IPS DF 4.7 (cell line): ENCODE data around the gene NELL1.
A peak's percentile ranks its signal among the peaks of the same experiment; 100 is the strongest.

ENCODE experiments used
- DNase-seq: peaks from one replicate; pipeline ENCODE4 v3.0.0-alpha.2; 2013; ENCODE audit warnings: low spot score; ENCODE audit errors: extremely low read depth

Gene NELL1

DNA sequence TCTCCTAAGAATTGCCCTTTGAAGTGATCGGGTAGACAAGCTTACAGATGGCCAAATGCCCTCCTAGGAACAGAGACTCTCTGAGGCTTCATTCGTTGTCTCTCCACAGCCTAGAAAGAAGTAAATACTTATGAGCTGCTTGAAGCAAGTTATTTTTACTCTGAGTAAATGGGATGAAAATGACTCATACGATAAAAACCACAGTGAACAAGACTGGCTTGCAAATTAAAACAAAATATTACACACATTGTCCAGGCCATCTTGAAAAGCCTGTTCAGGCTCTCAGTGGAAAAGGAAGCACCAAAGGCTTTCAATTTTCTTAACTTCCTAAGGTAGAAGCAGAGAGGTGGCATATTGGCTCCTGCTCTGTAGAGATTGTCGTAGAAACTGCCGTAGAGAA, 294.2 kb downstream of the NELL1 start:
- DNase-seq, result no peak

DNA sequence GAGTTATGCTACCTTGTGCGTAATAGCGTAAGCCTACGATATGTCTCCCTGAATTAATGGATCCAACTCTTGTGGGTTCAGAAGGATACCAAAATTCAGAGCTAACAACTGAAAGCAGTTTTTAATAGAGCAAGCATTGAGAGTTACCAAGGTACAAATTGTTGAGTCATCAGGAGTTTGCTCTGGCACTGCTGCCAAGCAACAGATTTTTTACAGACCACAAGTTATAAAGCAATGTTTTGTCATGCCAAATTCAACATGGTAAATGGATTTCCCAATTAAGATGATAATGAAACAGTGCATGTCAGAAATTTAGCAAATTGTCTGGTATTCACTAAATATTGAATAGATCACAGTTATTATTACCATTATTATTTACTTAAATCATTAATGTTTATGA, 295.6 kb downstream of the NELL1 start:
- DNase-seq, result no peak

DNA sequence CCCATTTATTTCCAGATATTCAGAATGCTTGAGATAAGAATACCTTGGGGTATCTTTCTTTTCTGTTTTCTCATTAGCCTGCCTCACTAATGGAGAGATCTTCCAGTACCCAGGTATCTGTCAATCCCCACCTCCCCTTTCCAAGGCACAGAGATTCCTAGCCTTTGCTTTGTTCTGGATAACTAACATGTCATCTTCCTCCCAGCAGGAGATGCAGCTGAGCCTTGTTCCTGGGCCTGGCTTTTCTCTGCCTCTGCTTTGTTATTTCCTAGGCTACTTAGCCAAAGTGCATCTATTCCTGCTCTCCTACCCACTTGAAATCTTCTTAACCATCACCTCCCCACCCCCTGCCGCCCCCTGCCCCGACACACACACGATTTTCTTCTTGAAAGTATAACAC, 297.1 kb downstream of the NELL1 start:
- DNase-seq, result peak; percentile 79

DNA sequence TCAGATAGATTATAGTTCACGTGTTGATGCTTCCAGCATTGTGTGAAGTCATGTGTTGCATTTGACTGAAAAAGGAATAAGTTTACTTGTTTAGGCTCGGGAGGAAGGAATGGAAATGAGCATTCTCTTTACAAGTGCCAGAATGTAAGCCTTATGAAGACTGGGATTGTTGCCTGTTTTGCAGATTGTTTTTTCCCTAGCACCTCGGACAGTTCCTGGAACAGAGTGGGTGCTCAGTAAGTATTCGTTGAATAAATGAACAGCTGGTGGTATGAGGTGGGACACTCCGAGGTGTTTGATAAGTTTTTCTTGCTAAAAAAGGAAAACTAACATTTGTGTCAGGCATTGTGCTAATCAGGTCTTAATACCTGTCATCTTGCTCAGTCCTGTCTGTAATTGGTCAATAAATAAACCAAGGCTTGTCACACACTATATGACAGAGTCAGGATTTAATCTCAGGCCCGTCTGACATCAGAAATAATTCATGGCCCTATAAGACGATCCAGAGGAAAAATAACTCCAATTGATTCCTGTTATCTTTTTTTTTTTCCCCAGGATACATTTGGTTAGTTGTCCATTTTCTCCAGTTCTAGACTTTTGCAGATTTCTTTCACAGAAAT, 304.7 kb downstream of the NELL1 start:
- DNase-seq, result no peak

DNA sequence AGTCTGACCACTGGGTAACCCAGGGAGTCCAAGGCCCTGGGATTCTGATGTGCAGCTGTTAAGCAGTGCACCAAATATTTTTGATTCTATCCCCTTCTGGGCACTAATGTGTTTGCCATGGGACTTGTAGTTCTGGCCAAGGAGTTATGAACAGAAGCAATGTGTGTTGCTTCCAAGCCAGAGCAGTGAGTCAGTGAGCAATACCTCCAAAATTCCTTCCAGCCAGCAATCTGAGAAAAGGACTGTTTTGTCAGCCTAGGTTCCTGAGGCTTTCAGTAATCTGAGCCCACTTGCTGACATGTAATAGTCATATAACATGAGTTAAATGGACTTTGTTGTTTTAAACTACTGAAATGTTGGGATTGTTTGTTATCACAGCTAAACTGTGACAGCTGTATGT, 311.4 kb downstream of the NELL1 start:
- no peak for DNase-seq

DNA sequence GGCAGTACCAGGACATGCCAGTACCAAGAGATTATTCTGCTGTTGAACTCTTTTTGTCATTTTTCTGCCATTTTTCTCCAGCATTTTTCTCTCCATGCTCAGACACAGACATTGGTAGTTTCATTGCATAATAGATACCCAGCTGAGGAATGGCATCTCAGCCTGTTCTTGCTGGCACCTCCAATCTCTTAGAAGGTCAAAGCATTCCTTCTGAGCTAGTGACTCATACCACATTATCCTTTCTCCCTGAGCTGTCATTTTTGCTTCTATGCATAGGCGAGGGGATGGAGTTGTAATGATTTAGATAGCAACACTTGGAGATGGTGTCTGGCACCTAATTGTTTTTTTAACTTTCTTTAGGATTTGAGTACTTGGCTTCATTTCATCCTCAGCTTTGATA, 321.1 kb downstream of the NELL1 start:
- no peak for DNase-seq

DNA sequence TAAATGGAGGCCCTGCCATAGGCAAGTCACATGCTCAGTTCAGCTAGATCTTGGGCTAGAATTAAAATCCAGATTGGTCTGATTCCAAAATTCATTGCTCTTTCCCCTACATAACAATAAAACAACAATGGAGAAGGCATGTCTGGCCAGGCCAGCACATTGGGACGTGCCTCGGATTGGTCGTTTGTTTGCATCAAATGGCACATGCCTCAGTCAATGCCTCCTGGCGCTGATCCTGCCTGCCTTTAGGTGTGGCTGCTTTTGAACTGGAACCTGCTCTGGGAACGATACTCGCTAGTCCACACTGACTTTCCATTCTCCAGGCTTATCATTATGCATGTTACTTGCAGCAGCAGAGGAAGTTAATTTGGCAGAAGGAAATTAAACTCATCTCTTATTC, 322.1 kb downstream of the NELL1 start:
- DNase-seq, result no peak

DNA sequence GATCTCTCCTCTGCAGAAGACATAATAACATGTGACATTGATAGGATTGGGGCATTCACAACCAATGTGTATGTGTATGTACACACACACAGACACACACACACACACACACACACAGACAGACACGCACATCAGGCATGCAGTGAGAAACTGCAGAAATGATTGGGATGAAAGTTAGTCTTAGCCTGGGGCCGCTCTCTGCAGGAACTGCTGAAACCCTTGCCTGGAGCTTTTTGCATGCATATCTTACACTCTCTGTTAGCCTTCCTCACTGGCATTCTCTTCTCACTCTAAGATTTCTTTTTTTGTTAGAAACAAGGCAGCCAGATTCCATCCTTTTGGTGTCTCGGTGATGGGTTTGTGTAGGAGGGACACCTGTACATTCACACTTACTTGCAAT, 337.9 kb downstream of the NELL1 start:
- DNase-seq, result no peak

DNA sequence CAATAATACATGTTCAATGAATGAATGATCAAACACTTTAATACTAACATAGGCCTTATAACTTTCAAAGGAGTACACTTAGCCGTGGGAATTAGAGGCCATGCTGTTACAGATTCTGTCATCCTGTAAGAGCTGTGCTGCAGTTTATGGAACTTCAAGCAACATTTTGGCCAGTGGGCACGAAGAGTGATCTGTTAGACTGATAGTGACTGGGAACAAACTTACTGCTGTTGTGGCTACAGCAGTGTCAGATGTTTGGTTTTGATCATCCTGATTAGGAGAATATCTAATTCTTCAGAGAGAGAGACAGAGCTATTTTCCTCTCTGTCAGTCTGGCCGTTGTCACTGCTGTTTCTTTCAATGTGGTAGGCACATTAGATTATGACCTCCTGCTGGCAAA, 348.9 kb downstream of the NELL1 start:
- DNase-seq, result no peak

DNA sequence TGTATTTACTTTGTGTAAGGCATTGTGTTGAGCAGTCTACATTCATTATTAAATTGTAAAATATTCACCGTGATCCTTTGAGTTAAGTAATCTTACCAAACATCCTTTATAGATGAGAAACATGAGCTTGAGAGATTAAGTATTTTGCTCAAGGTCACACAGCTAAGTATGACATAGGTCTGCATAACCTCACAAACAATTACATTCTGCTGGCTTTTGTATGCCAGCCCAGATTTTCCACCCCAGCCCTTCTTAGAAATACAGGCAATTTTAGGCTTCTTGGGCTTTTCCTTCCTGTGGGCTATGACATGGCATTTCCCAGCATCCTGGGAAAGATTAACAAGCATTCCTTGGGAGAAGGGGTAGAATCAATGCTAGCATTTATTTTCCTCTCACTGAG, 357.3 kb downstream of the NELL1 start:
- DNase-seq, result no peak

DNA sequence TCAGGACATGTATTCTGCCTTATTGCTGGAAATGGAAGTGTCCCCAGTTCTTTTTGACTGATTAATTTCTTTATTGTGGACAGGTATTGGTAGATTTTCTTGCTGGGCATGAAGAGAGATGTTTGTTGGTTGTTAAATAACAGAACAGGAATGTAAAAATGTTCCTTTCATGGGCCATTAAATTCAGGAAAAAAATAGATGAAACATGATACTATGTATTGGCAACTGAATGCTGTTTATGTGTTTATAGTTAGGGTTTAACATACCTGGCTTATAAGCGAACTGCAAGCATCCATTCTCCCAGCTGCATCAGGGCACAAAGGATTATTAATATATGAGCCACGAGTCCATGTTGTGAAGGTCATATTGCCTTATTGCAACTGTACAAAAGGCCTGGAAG, 368.5 kb downstream of the NELL1 start:
- no peak for DNase-seq

DNA sequence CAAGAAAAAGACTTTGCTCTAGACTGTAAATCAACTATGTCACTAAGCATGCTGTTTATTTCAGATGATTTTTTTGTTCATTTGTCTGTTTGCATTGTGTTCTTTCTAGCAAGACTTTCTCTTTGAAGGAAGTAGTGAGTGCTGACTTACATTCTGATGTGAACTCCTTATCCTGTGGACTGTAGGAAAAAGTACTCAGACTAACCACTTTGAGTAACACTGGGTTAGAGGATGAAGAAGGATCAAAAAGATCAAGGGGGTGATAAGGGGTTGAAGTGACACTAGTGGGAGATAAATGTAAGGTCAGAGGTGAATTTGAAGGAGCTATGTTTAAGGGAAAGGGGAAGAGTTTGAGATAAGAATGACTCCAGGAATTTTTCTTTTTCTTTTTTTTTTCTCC, 369.4 kb downstream of the NELL1 start:
- DNase-seq, result no peak

DNA sequence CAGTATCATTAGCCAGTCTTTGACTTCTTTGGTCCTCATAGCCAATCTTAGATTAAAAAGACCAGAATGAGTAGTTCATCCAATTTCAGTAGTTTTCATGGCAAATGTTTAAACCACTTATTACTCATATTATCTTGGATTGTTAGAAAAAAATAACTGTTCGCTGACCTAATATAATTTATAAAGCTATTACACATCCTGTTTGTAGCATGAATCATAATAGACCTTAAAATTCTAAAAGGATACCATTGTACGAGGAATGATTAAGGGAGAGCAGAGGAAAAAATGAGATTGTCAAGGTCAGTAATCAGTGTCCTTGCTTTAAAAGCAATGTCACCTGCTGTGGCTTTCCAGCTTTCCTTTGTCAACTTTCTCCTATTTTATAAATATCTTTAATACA, 371.2 kb downstream of the NELL1 start:
- no peak for DNase-seq

DNA sequence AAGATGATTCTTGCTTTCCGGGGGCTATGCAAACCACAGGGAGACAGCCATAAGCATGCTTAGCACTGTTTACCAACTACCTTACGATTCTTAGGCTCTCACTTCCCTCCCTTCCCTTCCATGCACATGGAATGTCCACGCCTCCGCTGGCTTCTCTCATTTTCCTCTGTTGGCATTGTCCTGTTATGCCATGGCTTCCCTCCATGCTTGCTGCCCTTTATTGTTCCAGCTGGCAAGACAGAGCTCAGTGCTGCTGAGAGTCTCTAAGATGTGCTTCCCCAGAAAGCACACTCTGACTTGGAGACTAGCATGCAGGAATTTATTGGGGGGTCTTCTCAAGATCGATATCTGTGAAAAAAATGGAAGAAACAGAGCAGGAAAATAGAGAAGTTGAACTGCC, 379.2 kb downstream of the NELL1 start:
- DNase-seq, result no peak

DNA sequence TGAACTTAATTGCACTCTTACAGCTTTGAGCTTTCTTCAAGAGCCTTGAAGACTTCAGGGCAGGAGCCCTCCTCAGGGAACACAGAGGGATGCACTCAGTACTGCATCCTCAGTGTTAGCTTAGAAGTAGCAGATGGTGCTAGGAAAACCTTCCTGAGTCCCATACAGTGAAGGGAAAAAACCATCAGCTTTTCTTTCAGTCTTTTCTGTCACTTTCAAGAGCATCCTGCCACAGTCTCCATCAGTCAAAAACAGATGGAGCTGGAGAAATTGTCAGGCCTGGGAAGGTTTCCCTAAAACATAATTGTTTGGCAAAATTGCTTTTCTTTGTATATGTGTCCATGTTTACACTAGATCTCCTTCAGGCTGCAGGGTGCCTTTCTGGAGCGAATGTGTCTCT, 384.1 kb downstream of the NELL1 start:
- no peak for DNase-seq

DNA sequence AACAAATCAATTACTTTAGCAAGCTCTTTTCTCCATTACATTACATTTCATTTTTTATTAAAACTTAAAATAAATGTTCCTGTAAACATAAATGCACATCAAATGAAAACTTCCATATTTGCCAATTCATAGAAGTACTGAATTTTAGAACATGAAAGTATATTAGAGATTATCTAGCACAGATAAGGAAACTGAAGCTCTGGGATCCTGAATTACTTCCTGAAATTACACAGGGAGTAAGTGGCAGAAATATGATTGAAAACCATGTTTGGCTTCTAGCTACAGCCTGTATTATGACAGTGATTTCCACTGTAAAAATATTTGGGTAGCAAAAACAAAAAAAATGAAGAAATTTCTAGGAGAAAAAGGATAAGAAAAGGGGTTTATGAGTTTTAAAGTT, 387.3 kb downstream of the NELL1 start:
- DNase-seq, result no peak

DNA sequence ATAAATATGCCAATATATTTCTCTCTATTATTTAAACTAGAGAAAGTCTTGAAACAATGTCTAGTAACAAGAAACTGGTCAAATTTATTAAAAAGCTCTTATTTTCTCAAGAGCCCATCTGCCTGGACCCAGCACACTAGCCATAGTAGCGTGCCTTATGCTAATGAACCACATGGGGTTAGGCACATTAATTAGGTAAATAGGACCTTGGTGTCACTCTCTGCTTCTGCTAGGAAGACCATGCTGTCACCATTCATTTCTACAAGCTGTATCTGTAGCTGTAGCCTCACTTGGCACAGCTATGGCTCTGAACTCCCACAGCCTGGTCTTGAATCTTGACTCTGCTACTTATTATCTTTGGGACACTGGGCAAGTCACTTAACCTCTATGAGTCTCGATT, 390.5 kb downstream of the NELL1 start:
- DNase-seq, result no peak

DNA sequence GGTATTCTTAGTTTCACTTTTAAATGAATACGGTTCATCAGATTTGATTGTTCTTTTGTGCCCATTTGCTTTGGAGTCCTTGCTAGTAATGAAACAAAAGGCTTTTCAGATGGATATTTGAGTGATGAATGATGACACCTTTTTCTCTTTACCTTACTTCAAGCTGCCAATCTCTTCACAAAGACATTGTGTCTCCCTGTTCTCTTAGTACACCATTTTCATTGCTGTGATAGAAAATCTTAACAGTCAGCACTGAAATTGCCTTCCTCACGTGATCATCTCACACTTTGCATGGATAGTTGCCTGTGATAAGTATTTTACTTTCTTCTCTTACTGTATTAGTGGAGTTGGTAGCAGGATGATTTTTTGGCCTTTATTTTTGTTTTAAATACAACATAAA, 396.6 kb downstream of the NELL1 start:
- DNase-seq, result no peak

DNA sequence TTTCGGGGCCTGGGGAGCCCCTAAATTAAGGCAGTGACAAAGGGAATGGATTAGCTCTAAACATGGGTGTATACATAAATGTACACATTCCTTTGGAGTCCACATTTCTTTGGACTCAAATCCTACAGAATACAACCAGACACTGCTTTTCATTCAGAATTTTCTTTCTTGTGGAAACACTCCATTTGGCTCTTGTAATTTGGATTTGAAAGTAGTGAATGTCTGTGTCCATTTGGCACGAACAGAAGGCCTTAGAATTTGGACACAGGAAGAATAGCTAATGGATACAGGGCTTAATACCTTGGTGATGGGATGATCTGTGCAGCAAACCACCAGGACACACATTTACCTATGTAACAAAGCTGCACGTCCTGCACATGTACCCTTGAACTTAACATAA, 399.5 kb downstream of the NELL1 start:
- DNase-seq, result no peak

DNA sequence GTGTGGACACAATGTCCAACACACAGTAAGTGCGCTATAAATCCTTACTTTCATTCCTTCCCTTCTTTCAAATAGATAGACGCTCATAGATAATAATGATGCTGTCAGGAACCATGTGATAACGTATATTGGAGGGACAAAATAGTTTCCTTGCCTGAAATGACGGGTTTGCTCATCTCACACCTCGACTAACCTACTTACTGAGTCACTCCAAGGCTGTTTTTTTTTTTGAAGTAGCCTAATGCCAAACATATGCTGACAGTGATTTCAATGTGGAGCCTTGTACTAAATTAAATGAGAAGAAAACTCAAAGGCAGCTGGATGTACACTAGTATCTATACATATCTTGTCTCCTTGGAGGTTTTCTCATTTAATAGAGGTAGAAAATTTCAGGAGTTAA, 400.5 kb downstream of the NELL1 start:
- no peak for DNase-seq

DNA sequence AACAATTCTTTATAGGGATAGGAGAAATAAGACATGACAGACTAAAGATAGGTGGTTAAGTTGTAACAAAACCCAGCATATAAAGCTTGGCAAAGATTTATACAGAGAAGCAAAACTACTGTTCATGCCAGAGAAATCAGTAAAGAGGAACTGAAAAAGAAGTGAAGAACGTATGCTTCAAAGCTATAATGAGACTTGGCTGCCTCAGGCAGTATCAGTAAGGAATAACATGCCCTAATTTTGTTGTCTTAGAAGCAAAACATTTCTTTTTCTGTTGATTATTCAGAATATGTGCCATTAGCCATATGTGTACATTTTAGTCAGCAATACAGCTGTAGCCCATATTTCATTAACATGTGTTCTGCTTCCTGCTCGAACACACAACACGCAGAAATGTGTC, 403.2 kb downstream of the NELL1 start:
- no peak for DNase-seq

DNA sequence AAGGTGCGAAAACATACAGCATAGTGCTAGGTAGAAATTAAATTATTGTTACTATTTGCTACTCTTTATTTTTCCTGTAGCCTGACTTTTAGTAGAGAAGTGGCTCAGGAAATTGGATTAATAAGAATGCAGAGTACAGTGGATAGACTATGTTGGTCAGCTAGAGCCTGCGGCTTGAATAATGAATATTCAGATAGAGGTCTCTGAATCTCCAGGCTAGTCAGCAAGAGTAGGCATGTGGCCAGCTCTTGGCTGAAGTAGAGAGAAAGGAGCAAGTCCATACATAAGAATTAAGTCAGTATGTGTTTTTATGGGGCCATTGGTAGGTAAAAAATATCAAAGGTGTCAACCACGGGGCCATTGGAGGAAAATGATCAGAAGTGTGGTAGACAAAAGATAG, 413.5 kb downstream of the NELL1 start:
- no peak for DNase-seq

DNA sequence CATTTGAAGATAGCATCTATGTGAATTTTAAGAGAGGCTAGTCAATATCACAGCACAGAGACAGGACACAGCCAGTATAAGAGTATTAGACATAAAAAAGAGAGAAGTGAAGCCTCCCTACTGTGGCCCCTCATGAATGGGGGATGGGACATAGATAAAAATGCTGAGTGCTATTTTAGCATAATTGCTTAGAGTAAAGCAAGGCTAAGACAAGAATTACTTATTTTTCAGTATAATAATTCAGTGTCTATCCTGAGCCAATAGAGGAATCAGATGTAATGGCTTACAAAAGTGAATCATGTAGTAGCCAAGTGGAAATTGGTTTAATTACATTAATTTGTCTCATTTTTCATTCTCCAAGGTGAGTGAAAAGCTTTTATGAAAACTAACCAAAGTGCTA, 419.5 kb downstream of the NELL1 start:
- DNase-seq, result no peak

DNA sequence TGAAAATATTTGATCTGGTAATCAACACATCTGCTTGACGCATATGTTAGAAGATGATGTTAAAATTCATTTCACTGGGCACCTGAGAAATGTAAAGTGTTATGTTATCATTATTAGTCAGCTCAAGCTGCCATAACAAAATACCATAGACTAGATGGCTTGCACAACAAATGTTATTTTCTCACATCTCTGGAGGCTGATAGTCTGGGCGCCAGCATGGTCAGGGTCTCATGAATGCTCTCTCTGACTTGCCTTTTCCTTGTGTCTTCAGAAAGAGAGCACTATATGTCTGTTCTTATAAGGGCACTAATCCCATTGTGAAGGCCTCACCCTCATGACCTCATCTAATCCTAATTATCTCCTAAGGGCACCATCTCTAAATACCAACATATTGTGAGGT, 435.3 kb downstream of the NELL1 start:
- DNase-seq, result no peak
